ENCODE data around the gene VPS41.

Gene VPS41

GRCh38 chr7:38806912-38807311 is 102.1 kb downstream of the VPS41 start:
- no peak for DNase-seq (ENCODE audit: low read depth)

- no peak for DNase-seq (ENCODE audit: low read depth)
These were observed 107.2 kb downstream of the VPS41 start for GRCh38 chr7:38801786-38802185.

- DNase-seq (ENCODE audit: low read depth): no peak
These were observed 110.3 kb downstream of the VPS41 start for GRCh38 chr7:38798552-38799267.

GRCh38 chr7:38796626-38797501 is 112.1 kb downstream of the VPS41 start:
- DNase-seq (ENCODE audit: low read depth): no peak

- no peak for DNase-seq (ENCODE audit: low read depth)
These were observed 113.4 kb downstream of the VPS41 start for GRCh38 chr7:38795593-38795992.

- DNase-seq (ENCODE audit: low read depth): no peak
These were observed 127.0 kb downstream of the VPS41 start for GRCh38 chr7:38781991-38782390.

GRCh38 chr7:38777609-38778008 is 131.4 kb downstream of the VPS41 start:
- no peak for DNase-seq (ENCODE audit: low read depth)

- no peak for DNase-seq (ENCODE audit: low read depth)
These were observed 133.3 kb downstream of the VPS41 start for GRCh38 chr7:38775506-38776175.

- DNase-seq (ENCODE audit: low read depth): no peak
These were observed 135.6 kb downstream of the VPS41 start for GRCh38 chr7:38773430-38773829.

GRCh38 chr7:38760226-38760625 is 148.8 kb downstream of the VPS41 start:
- no peak for DNase-seq (ENCODE audit: low read depth)

GRCh38 chr7:38759028-38759427 is 150.0 kb downstream of the VPS41 start:
- DNase-seq (ENCODE audit: low read depth): no peak

- no peak for DNase-seq (ENCODE audit: low read depth)
These were observed 151.1 kb downstream of the VPS41 start for GRCh38 chr7:38757931-38758330.

- DNase-seq (ENCODE audit: low read depth): no peak
These were observed 152.5 kb downstream of the VPS41 start for GRCh38 chr7:38756521-38756920.

- no peak for DNase-seq (ENCODE audit: low read depth)
These were observed 155.6 kb downstream of the VPS41 start for GRCh38 chr7:38753347-38753746.

- DNase-seq (ENCODE audit: low read depth): no peak
These were observed 157.6 kb downstream of the VPS41 start for GRCh38 chr7:38751416-38751815.

GRCh38 chr7:38748056-38748610 is 160.9 kb downstream of the VPS41 start:
- DNase-seq (ENCODE audit: low read depth): no peak

GRCh38 chr7:38746438-38746837 is 162.6 kb downstream of the VPS41 start:
- DNase-seq (ENCODE audit: low read depth): no peak

GRCh38 chr7:38744746-38745145 is 164.2 kb downstream of the VPS41 start:
- no peak for DNase-seq (ENCODE audit: low read depth)

GRCh38 chr7:38743899-38744298 is 165.1 kb downstream of the VPS41 start:
- no peak for DNase-seq (ENCODE audit: low read depth)

- no peak for DNase-seq (ENCODE audit: low read depth)
These were observed 168.9 kb downstream of the VPS41 start for GRCh38 chr7:38740041-38740440.

- no peak for DNase-seq (ENCODE audit: low read depth)
These were observed 172.9 kb downstream of the VPS41 start for GRCh38 chr7:38736138-38736537.

GRCh38 chr7:38731215-38731614 is 177.8 kb downstream of the VPS41 start:
- DNase-seq (ENCODE audit: low read depth): no peak

- DNase-seq (ENCODE audit: low read depth): no peak
These were observed 180.8 kb downstream of the VPS41 start for GRCh38 chr7:38728145-38728544.
